SK-N-SH treated with all-trans-retinoic acid at 6 μM for 48 hours (cell line): ENCODE measurements around the gene C16orf54.
"Not testable (repeated sequence)": the region's sequence is repeated elsewhere in the genome, so short reads cannot be mapped to it uniquely, and the experiment has no call there.

Experiments
- ISL1 ChIP-seq: fragments of 250-450 bp; sonication (Bioruptor Pico); IDR thresholded peaks from 2 replicates; pipeline ENCODE4 v2.1.2; 2022; ENCODE audit warnings: mild to moderate bottlenecking, moderate library complexity
- TF ChIP-seq, protein P1 (sequence below): fragments of 250-450 bp; sonication (Bioruptor Pico); IDR thresholded peaks from 2 replicates; pipeline ENCODE4 v1.8.0; 2020; ENCODE audit warnings: mild to moderate bottlenecking, moderate library complexity, borderline replicate concordance

DNA sequence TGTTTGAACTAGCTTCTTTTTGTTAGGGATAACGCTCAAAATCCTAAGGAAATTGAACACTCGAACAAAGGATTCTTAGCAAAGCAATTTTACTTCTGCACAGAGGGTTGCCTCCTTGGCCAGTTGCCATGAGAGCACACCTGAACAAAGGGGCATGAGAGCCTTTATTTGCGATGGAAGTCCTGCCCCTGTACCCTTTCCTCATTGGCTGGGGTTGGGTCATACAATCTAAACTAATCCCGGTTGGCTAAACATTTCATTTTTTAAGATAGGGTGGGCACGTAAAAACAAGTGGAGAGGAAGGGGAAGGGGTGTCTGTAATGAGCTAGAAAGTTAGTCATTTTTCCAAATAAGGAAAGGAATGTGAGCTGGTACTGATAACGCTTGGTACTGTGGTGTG is 36.1 kb downstream of the C16orf54 start:
- TF ChIP-seq, protein P1, sequence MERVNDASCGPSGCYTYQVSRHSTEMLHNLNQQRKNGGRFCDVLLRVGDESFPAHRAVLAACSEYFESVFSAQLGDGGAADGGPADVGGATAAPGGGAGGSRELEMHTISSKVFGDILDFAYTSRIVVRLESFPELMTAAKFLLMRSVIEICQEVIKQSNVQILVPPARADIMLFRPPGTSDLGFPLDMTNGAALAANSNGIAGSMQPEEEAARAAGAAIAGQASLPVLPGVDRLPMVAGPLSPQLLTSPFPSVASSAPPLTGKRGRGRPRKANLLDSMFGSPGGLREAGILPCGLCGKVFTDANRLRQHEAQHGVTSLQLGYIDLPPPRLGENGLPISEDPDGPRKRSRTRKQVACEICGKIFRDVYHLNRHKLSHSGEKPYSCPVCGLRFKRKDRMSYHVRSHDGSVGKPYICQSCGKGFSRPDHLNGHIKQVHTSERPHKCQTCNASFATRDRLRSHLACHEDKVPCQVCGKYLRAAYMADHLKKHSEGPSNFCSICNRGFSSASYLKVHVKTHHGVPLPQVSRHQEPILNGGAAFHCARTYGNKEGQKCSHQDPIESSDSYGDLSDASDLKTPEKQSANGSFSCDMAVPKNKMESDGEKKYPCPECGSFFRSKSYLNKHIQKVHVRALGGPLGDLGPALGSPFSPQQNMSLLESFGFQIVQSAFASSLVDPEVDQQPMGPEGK (CRISPR knock-in tag), result not testable (repeated sequence)
- TF ChIP-seq ISL1 (CRISPR knock-in tag), result not testable (repeated sequence)
